Endothelial cell of umbilical vein (primary cell): ENCODE data around the gene SIPA1. TPM values are rescaled to one million over a fixed set of nuclear protein-coding genes. Genes with fewer than 3 reads are reported as not detected.
"Not testable (repeated sequence)": the region's sequence is repeated elsewhere in the genome, so short reads cannot be mapped to it uniquely, and the experiment has no call there.

ENCODE experiments used
- BruUV-seq: library from RNA; stranded (reverse); fragments of 400-500 nt; replicated peaks from 2 replicates; lab custom pipeline; 2021; lab: Mats Ljungman, UMichigan
- CTCF ChIA-PET: fragments of 300-600, 350-600 bp; sonication (Branson Sonifier 250); formaldehyde crosslinking; loops from one replicate; lab custom pipeline; 2021; ENCODE audit warnings: antibody characterized with exemption, inconsistent platforms; lab: Charles Lee
- POLR2A ChIA-PET: fragments of 300-600, 350-600 bp; sonication (Branson Sonifier 250); formaldehyde crosslinking; loops from one replicate; lab custom pipeline; 2021; ENCODE audit warnings: antibody characterized with exemption, inconsistent platforms; lab: Charles Lee
- DNase-seq: peaks from one replicate; pipeline ENCODE4 v3.0.0-alpha.2; 2011; ENCODE audit warnings: low read depth, low spot score
- FAIRE-seq: peaks from 2 replicates; lab custom pipeline; 2011; peaks lifted over from hg19 to GRCh38; lab: Jason Lieb, UNC
- H2AFZ ChIP-seq: 2 replicates; pipeline ENCODE4 v1.6.0; 2012; ENCODE audit warnings: low read depth, low read length, control low read depth, inconsistent platforms
- H3K27ac ChIP-seq: 2 replicates; pipeline ENCODE4 v1.5.1; 2011; ENCODE audit warnings: low read depth, mild to moderate bottlenecking, control low read depth, low read length, moderate library complexity; ENCODE audit not compliant: insufficient read depth
- H3K27me3 ChIP-seq, 2 experiments: 2 replicates each; pipeline versions ENCODE4 v1.6.0 to v1.6.1; 2011; ENCODE audit warnings: low read length in 2 of 2, mixed read lengths in 1 of 2; ENCODE audit not compliant: control insufficient read depth in 2 of 2, insufficient read depth in 2 of 2
- H3K36me3 ChIP-seq, 2 experiments: 2 replicates in 1 of 2; 3 replicates in 1 of 2; pipeline ENCODE4 v1.5.1; 2011; ENCODE audit warnings: low read length in 2 of 2, mild to moderate bottlenecking in 1 of 2, moderate library complexity in 1 of 2; ENCODE audit not compliant: control insufficient read depth in 2 of 2, insufficient read depth in 2 of 2; ENCODE audit errors: extremely low read depth in 1 of 2
- H3K4me1 ChIP-seq: 3 replicates; pipeline ENCODE4 v1.5.1; 2011; ENCODE audit warnings: mild to moderate bottlenecking, low read length; ENCODE audit not compliant: control insufficient read depth, insufficient read depth; ENCODE audit errors: extremely low read depth
- H3K4me2 ChIP-seq: 2 replicates; pipeline ENCODE4 v1.6.1; 2011; ENCODE audit warnings: low read length, control low read depth, mixed read lengths; ENCODE audit not compliant: insufficient read depth
- H3K4me3 ChIP-seq, 3 experiments: fragments of 200-600 bp in 1 of 3; sonication (generic), shearing (Covaris generic) in 1 of 3; replicated peaks in 1 of 3; 2 replicates each; pipeline ENCODE4 v1.5.1; 2011 to 2016; ENCODE audit warnings: control low read depth in 3 of 3, low read length in 3 of 3, mild to moderate bottlenecking in 2 of 3, inconsistent platforms in 1 of 3, low read depth in 1 of 3, moderate library complexity in 1 of 3; ENCODE audit not compliant: insufficient read depth in 1 of 3
- H3K79me2 ChIP-seq: 2 replicates; pipeline ENCODE4 v1.6.0; 2012; ENCODE audit warnings: low read length, inconsistent platforms; ENCODE audit not compliant: control insufficient read depth, insufficient read depth
- H3K9ac ChIP-seq: replicated peaks from 2 replicates; pipeline ENCODE3; 2011; ENCODE audit warnings: low read length, control low read depth; ENCODE audit not compliant: insufficient read depth; ENCODE audit errors: extremely low read depth
- H3K9me1 ChIP-seq: replicated peaks from 3 replicates; pipeline ENCODE4 v1.6.0; 2011; ENCODE audit warnings: mild to moderate bottlenecking, low read length; ENCODE audit not compliant: control insufficient read depth, insufficient read depth; ENCODE audit errors: extremely low read depth
- H3K9me3 ChIP-seq: replicated peaks from 2 replicates; pipeline ENCODE4 v1.5.1; 2012; ENCODE audit warnings: low read length, inconsistent platforms; ENCODE audit not compliant: control insufficient read depth, insufficient read depth
- H4K20me1 ChIP-seq: replicated peaks from 2 replicates; pipeline ENCODE3; 2011; ENCODE audit warnings: mild to moderate bottlenecking, low read length; ENCODE audit not compliant: control insufficient read depth, insufficient read depth; ENCODE audit errors: extremely low read depth
- FOS ChIP-seq: IDR thresholded peaks from 2 replicates; pipeline ENCODE4 v1.6.1; 2011; ENCODE audit warnings: mild to moderate bottlenecking, low read length, moderate library complexity, borderline replicate concordance; ENCODE audit not compliant: insufficient read depth
- GATA2 ChIP-seq: IDR thresholded peaks from 2 replicates; pipeline ENCODE4 v1.7.0; 2011; ENCODE audit warnings: low read depth, mild to moderate bottlenecking, moderate library complexity, mixed read lengths, low read length; ENCODE audit not compliant: insufficient read length, insufficient read depth
- JUN ChIP-seq: IDR thresholded peaks from 2 replicates; pipeline ENCODE4 v1.6.1; 2011; ENCODE audit warnings: borderline replicate concordance, low read depth; ENCODE audit not compliant: insufficient read length, insufficient read depth
- MYC ChIP-seq: IDR thresholded peaks from one replicate; pipeline ENCODE4 v1.6.1; 2011; ENCODE audit warnings: mild to moderate bottlenecking, low read depth, low read length
- POLR2A ChIP-seq: IDR thresholded peaks from 2 replicates; pipeline ENCODE4 v1.6.1; 2012; ENCODE audit warnings: low read depth, mild to moderate bottlenecking, control low read depth, low read length
- POLR2AphosphoS5 ChIP-seq: IDR thresholded peaks from 2 replicates; pipeline ENCODE4 v1.6.1; 2012; ENCODE audit warnings: low read depth, mild to moderate bottlenecking, control low read depth, low read length, moderate library complexity; ENCODE audit not compliant: insufficient read depth
- dilution Hi-C: fragments of 300-500 bp; cut with MboI; formaldehyde crosslinking; loops from one replicate; pipeline ENCODE4 v1.15.0; 2019; ENCODE audit warnings: low sequenced_read_pairs; ENCODE audit not compliant: extremely low pct_ligation_motif_present
- intact Hi-C: fragments of 100-400 bp; cut with micrococcal nuclease; formaldehyde crosslinking; loops from one replicate; pipeline ENCODE4 v1.10.0; 2022
- polyA plus RNA-seq, 4 experiments: library from polyadenylated mRNA; depleted of rRNA in 3 of 4; stranded (reverse) in 3 of 4; unstranded in 1 of 4; fragments of >200 nt; gene quantifications; 2 replicates each; pipeline versions ENCODE4 v1.2.1 to v1.2.3, GENCODE V29; 2011 to 2012; ENCODE audit warnings: missing spikeins in 1 of 4
- total RNA-seq: library from RNA; stranded (reverse); gene quantifications from 2 replicates; pipeline ENCODE4 v1.2.3, GENCODE V29; 2021
- TF ChIP-seq, protein P1 (sequence below), 2 donors: IDR thresholded peaks; 1 replicate in 1 of 2; 2 replicates in 1 of 2; pipeline ENCODE4 v1.5.1; 2011; ENCODE audit warnings: low read length in 2 of 2, mild to moderate bottlenecking in 2 of 2, moderate library complexity in 2 of 2, control low read depth in 1 of 2, inconsistent platforms in 1 of 2, low read depth in 1 of 2; ENCODE audit not compliant: insufficient read depth in 1 of 2; ENCODE audit errors: extremely low read depth in 1 of 2
- TF ChIP-seq, protein P2 (sequence below): IDR thresholded peaks from 2 replicates; pipeline ENCODE4 v1.6.1; 2011; ENCODE audit not compliant: insufficient read depth, insufficient read length

SIPA1 gene
- total and polyA plus RNA-seq, 2 donors (not counting 3 experiments of a cell fraction or from before 2014, with no cell fraction given) = 67.5 to 119 TPM

DNA sequence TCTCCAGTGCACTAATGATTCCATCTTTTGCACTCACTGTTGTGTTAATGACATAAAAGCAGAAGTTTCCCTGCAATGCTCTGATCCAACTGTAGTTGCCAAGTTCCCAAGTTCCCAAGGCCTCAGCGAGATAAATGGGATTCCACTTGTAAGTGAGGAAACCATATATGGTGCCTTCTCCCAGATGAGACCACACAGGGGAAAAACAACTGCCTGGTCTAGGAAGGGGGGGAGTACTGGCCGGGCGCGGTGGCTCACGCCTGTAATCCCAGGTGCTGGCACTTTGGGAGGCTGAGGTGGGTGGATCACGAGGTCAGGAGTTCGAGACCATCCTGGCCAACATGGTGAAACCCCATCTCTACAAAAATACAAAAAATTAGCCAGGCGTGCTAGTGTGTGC is 48.1 kb downstream of the SIPA1 start:
- ChIA-PET POLR2A (no interaction called here), CTCF (no interaction called here)
- no peak for FAIRE-seq
- Histone ChIP-seq H3K4me1 (no peaks in the 10 kb centered on the region), H3K27ac (no peak overlapping the region), H3K27me3 (peaks cover 11 to 16% of the 10 kb centered on the region in 2 experiments), H3K9me3 (no peaks in the 10 kb centered on the region), H3K4me3 (no peak overlapping the region), H3K79me2 (no peaks in the 10 kb centered on the region), H4K20me1 (no peaks in the 10 kb centered on the region), H3K9me1 (no peaks in the 10 kb centered on the region), H2AFZ (no peak overlapping the region), H3K9ac (no peak overlapping the region), H3K36me3 (no peaks in the 10 kb centered on the region), H3K4me2 (no peak overlapping the region)
- DNase-seq = no peak
- no TSS peak for BruUV-seq
- intact Hi-C loops = no loop called here
- dilution Hi-C loops = no loop called here
- TF ChIP-seq MYC = no peak
- TF ChIP-seq, protein P1, sequence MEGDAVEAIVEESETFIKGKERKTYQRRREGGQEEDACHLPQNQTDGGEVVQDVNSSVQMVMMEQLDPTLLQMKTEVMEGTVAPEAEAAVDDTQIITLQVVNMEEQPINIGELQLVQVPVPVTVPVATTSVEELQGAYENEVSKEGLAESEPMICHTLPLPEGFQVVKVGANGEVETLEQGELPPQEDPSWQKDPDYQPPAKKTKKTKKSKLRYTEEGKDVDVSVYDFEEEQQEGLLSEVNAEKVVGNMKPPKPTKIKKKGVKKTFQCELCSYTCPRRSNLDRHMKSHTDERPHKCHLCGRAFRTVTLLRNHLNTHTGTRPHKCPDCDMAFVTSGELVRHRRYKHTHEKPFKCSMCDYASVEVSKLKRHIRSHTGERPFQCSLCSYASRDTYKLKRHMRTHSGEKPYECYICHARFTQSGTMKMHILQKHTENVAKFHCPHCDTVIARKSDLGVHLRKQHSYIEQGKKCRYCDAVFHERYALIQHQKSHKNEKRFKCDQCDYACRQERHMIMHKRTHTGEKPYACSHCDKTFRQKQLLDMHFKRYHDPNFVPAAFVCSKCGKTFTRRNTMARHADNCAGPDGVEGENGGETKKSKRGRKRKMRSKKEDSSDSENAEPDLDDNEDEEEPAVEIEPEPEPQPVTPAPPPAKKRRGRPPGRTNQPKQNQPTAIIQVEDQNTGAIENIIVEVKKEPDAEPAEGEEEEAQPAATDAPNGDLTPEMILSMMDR (IDR thresholded peaks at IDR 0.05; ENCODE audit: extremely low read depth in 1 of 2, insufficient read depth in 1 of 2, low read depth in 1 of 2, low read length in 2 of 2) = no peak
- TF ChIP-seq POLR2AphosphoS5 = no peak
- TF ChIP-seq POLR2A = no peak
- TF ChIP-seq FOS = no peak
- TF ChIP-seq, protein P2, sequence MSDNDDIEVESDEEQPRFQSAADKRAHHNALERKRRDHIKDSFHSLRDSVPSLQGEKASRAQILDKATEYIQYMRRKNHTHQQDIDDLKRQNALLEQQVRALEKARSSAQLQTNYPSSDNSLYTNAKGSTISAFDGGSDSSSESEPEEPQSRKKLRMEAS = no peak
- TF ChIP-seq JUN = no peak
- TF ChIP-seq GATA2 = no peak

DNA sequence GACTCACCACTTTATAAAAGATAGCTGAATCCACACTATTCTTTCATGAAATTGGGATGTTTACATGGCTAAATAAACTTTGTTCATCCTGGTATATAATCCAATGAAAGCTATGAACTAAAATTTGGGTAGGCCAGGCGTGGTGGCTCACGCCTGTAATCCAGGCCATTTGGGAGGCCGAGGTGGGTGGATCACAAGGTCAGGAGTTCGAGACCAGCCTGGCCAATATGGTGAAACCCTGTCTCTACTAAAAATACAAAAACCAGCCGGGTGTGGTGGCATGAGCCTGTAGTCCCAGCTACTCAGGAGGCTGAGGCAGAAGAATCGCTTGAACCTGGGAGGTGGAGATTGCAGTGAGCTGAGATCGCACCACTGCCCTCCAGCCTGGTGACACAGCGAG is 53.9 kb downstream of the SIPA1 start:
- FAIRE-seq, H3K9ac ChIP-seq, H2AFZ ChIP-seq, dilution Hi-C loops, intact Hi-C loops, H3K79me2 ChIP-seq, H3K9me3 ChIP-seq, H4K20me1 ChIP-seq, H3K27ac ChIP-seq, H3K36me3 ChIP-seq, H3K27me3 ChIP-seq, H3K4me2 ChIP-seq, H3K9me1 ChIP-seq, H3K4me3 ChIP-seq, DNase-seq, H3K4me1 ChIP-seq, POLR2A ChIA-PET, BruUV-seq: not testable (repeated sequence)
- CTCF ChIA-PET = interaction anchor here (1.4 to 4.2 kb wide), 2 partner anchors 13 to 20 kb away, joined by 5 to 13 read pairs; partner anchors contain the start of gene KAT5
